ENCODE data around the gene MPPED2. TPM values are rescaled to one million over a fixed set of nuclear protein-coding genes. Genes with fewer than 3 reads are reported as not detected.

The MPPED2 gene
- total RNA-seq, 3 donors from 2014 or later (not counting 1 experiment from before 2014, with no cell fraction given): 0.99 to 4.2 (median 2.5) TPM

DNA sequence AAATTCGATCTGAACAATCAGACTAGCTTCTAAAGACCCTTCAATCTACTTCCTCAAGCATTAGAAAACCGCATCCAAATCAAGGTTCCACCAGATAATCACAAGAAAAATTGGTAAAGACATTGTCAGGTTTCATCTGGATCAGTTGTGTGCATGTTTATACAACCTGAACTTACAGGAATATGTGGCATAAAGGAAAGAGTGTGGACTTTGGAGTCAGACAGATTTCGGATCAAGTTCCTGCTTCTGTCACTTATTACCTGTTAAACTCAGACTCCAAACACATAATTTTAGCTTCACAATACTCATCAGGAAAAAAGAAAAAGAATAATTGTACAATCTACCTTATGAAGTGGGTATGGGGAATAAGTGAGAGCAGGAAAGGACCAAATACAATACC, 80.5 kb downstream of the MPPED2 start:
- Mint-ChIP-seq H3K4me3 (no peak overlapping the region), H3K27me3 (ENCODE audit: low read depth in 2 of 2) (peaks cover 0 to 2% of the 10 kb centered on the region in 2 donors), H3K36me3 (no peaks in the 10 kb centered on the region), H3K9me3 (no peaks in the 10 kb centered on the region), H3K4me1 (no peaks in the 10 kb centered on the region), H3K27ac (no peak overlapping the region)
- Histone ChIP-seq H3K27ac (ENCODE audit: low read length) (no peak overlapping the region), H3K4me1 (ENCODE audit: control insufficient read depth, insufficient read depth, low read length) (no peaks in the 10 kb centered on the region), H3K9me3 (ENCODE audit: control insufficient read depth, insufficient read depth, low read length) (no peaks in the 10 kb centered on the region), H3K4me3 (ENCODE audit: low read length) (no peak overlapping the region), H3K36me3 (ENCODE audit: control insufficient read depth, insufficient read depth, low read length) (no peaks in the 10 kb centered on the region), H3K27me3 (ENCODE audit: control insufficient read depth, insufficient read depth, low read length) (no peaks in the 10 kb centered on the region)
- WGBS (ENCODE audit: insufficient coverage): 65% methylated on average over 2 of the region's 3 CpGs
- ATAC-seq (no peak), DNase-seq (no peak)
- TF ChIP-seq, protein P1, sequence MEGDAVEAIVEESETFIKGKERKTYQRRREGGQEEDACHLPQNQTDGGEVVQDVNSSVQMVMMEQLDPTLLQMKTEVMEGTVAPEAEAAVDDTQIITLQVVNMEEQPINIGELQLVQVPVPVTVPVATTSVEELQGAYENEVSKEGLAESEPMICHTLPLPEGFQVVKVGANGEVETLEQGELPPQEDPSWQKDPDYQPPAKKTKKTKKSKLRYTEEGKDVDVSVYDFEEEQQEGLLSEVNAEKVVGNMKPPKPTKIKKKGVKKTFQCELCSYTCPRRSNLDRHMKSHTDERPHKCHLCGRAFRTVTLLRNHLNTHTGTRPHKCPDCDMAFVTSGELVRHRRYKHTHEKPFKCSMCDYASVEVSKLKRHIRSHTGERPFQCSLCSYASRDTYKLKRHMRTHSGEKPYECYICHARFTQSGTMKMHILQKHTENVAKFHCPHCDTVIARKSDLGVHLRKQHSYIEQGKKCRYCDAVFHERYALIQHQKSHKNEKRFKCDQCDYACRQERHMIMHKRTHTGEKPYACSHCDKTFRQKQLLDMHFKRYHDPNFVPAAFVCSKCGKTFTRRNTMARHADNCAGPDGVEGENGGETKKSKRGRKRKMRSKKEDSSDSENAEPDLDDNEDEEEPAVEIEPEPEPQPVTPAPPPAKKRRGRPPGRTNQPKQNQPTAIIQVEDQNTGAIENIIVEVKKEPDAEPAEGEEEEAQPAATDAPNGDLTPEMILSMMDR (IDR thresholded peaks at IDR 0.05): no peak
- intact Hi-C loops (cut with micrococcal nuclease): no loop called here

DNA sequence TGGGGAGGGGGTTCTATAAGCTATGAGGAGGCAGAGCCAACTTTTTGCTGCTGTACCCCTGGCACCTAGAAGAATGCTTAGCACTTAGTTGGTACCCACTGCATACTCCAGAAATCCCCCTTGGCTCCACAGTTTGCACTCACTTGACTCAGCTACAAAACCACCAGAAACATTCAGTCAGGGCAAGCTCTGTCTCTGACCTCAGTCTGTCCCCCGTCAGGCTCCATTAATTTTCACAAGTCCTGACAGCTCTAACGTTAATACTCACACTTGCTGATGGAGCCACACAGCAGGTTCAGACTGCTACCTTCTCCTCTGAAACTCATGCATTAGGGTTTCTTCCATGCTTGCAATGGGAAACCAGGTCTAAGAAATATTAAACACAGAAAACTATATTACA, 81.7 kb downstream of the MPPED2 start:
- H3K4me1 ChIP-seq (ENCODE audit: control insufficient read depth, insufficient read depth, low read length): no peaks in the 10 kb centered on the region
- TF ChIP-seq, protein P1 (IDR thresholded peaks at IDR 0.05): no peak
- H3K36me3 Mint-ChIP-seq: no peaks in the 10 kb centered on the region
- no peaks in the 10 kb centered on the region for H3K4me1 Mint-ChIP-seq
- H3K4me3 Mint-ChIP-seq: no peak overlapping the region
- no peak overlapping the region for H3K4me3 ChIP-seq (ENCODE audit: low read length)
- H3K27me3 Mint-ChIP-seq (ENCODE audit: low read depth in 2 of 2): peaks cover 0 to 5% of the 10 kb centered on the region in 2 donors
- H3K9me3 Mint-ChIP-seq: no peaks in the 10 kb centered on the region
- 71% methylated on average over 2 of the region's 2 CpGs for WGBS (ENCODE audit: insufficient coverage)
- no peaks in the 10 kb centered on the region for H3K36me3 ChIP-seq (ENCODE audit: control insufficient read depth, insufficient read depth, low read length)
- H3K27ac Mint-ChIP-seq: no peak overlapping the region
- DNase-seq (no peak), ATAC-seq (no peak)
- no peaks in the 10 kb centered on the region for H3K27me3 ChIP-seq (ENCODE audit: control insufficient read depth, insufficient read depth, low read length)
- H3K27ac ChIP-seq (ENCODE audit: low read length): no peak overlapping the region
- intact Hi-C loops (cut with micrococcal nuclease): no loop called here
- H3K9me3 ChIP-seq (ENCODE audit: control insufficient read depth, insufficient read depth, low read length): no peaks in the 10 kb centered on the region

DNA sequence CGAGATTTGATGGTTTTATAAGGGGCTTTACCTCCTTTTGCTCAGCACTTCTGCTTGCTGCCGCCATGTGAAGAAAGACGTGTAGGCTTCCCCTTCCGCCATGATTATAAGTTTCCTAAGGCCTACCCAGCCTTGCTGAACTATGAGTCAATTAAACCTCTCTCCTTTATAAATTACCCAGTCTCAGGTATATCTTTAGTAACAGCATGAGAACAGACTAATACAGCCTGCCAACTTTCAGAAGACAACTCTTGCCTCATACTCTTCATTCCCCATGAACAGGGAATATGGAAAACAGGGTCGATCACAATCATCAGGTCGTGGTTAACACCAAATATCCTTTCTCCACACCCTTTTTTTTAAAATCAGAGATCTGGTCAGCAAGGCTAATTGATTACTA, 83.0 kb downstream of the MPPED2 start:
- H3K4me3 Mint-ChIP-seq: no peak overlapping the region

DNA sequence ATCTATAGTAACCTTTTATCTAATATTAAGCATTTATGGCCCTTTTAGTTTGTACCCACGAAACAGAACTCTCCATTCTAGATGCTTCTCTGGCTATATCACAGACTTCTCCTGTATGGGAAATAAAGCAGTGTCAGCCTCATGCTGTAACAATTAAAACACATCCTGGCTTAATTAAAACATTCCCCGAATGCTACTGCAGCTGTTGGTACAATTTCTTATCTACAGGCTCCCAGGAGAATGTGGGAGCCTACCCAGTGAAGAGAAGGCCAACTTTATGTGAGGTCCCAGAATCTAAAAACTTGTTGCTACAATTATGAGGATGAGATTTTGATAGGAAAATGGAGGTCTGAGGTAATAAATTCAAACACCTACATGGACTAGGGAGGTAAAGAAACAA, 83.8 kb downstream of the MPPED2 start:
- no peak overlapping the region for H3K4me3 ChIP-seq (ENCODE audit: low read length)
- no peaks in the 10 kb centered on the region for H3K4me1 ChIP-seq (ENCODE audit: control insufficient read depth, insufficient read depth, low read length)
- Mint-ChIP-seq H3K36me3 (no peaks in the 10 kb centered on the region), H3K27me3 (ENCODE audit: low read depth in 2 of 2) (peaks cover 0 to 5% of the 10 kb centered on the region in 2 donors), H3K4me1 (no peaks in the 10 kb centered on the region), H3K27ac (no peak overlapping the region), H3K9me3 (no peaks in the 10 kb centered on the region), H3K4me3 (no peak overlapping the region)
- H3K9me3 ChIP-seq (ENCODE audit: control insufficient read depth, insufficient read depth, low read length): no peaks in the 10 kb centered on the region
- H3K36me3 ChIP-seq (ENCODE audit: control insufficient read depth, insufficient read depth, low read length): no peaks in the 10 kb centered on the region
- H3K27me3 ChIP-seq (ENCODE audit: control insufficient read depth, insufficient read depth, low read length): no peaks in the 10 kb centered on the region
- H3K27ac ChIP-seq (ENCODE audit: low read length): no peak overlapping the region
- TF ChIP-seq, protein P1 (IDR thresholded peaks at IDR 0.05): no peak
- intact Hi-C loops (cut with micrococcal nuclease): no loop called here
- 81% methylated on average over 2 of the region's 2 CpGs for WGBS (ENCODE audit: insufficient coverage)
- no peak for DNase-seq
- no peak for ATAC-seq

More for the DNA sequence above, 83.0 kb downstream of the MPPED2 start:
- intact Hi-C loops (cut with micrococcal nuclease): no loop called here
- TF ChIP-seq, protein P1 (IDR thresholded peaks at IDR 0.05): no peak
- H3K4me1 ChIP-seq (ENCODE audit: control insufficient read depth, insufficient read depth, low read length): no peaks in the 10 kb centered on the region
- Mint-ChIP-seq H3K4me1 (no peaks in the 10 kb centered on the region), H3K27ac (no peak overlapping the region), H3K27me3 (ENCODE audit: low read depth in 2 of 2) (peaks cover 0 to 5% of the 10 kb centered on the region in 2 donors), H3K9me3 (no peaks in the 10 kb centered on the region), H3K36me3 (no peaks in the 10 kb centered on the region)
- no peaks in the 10 kb centered on the region for H3K36me3 ChIP-seq (ENCODE audit: control insufficient read depth, insufficient read depth, low read length)
- WGBS (ENCODE audit: insufficient coverage): 84% methylated on average over 6 of the region's 6 CpGs
- no peak overlapping the region for H3K27ac ChIP-seq (ENCODE audit: low read length)
- no peaks in the 10 kb centered on the region for H3K27me3 ChIP-seq (ENCODE audit: control insufficient read depth, insufficient read depth, low read length)
- ATAC-seq: no peak
- H3K9me3 ChIP-seq (ENCODE audit: control insufficient read depth, insufficient read depth, low read length): no peaks in the 10 kb centered on the region
- no peak overlapping the region for H3K4me3 ChIP-seq (ENCODE audit: low read length)
- no peak for DNase-seq

All from natural killer cell (primary cell).